Measurements from ENCODE around the gene TMEM131.

GRCh38 chr2:97910403-97911205 lies 85.1 kb downstream of the TMEM131 start:
- TF ChIP-seq, protein P1, sequence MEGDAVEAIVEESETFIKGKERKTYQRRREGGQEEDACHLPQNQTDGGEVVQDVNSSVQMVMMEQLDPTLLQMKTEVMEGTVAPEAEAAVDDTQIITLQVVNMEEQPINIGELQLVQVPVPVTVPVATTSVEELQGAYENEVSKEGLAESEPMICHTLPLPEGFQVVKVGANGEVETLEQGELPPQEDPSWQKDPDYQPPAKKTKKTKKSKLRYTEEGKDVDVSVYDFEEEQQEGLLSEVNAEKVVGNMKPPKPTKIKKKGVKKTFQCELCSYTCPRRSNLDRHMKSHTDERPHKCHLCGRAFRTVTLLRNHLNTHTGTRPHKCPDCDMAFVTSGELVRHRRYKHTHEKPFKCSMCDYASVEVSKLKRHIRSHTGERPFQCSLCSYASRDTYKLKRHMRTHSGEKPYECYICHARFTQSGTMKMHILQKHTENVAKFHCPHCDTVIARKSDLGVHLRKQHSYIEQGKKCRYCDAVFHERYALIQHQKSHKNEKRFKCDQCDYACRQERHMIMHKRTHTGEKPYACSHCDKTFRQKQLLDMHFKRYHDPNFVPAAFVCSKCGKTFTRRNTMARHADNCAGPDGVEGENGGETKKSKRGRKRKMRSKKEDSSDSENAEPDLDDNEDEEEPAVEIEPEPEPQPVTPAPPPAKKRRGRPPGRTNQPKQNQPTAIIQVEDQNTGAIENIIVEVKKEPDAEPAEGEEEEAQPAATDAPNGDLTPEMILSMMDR (IDR thresholded peaks at IDR 0.05; ENCODE audit: insufficient read depth, low read depth, low read length), result no peak
- TF ChIP-seq EZH2 (IDR thresholded peaks at IDR 0.05; ENCODE audit: insufficient read depth, low read length), result no peak

Measured in astrocyte (in vitro differentiated cells and primary cell).